H9 (cell line): ENCODE results near the gene PEPD. TPM values are rescaled to one million over a fixed set of nuclear protein-coding genes. Genes with fewer than 3 reads are reported as not detected.
A peak's percentile ranks its signal among the peaks of the same experiment; 100 is the strongest.

Source experiments
- DNase-seq: peaks from one replicate; pipeline ENCODE4 v3.0.0-alpha.2; 2017
- H2AFZ ChIP-seq: one replicate; pipeline ENCODE4 v1.6.1; 2013; ENCODE audit warnings: mild to moderate bottlenecking, low read length, control low read depth, moderate library complexity
- H2AK5ac ChIP-seq: 2 replicates; pipeline ENCODE4 v1.6.1; 2013; ENCODE audit warnings: low read length, control low read depth, mixed read lengths; ENCODE audit not compliant: insufficient read length
- H2BK120ac ChIP-seq: one replicate; pipeline ENCODE4 v1.6.1; 2013; ENCODE audit warnings: low read depth, mild to moderate bottlenecking, low read length, control low read depth, inconsistent platforms; ENCODE audit not compliant: poor library complexity, severe bottlenecking
- H2BK12ac ChIP-seq: 2 replicates; pipeline ENCODE4 v1.6.1; 2013; ENCODE audit warnings: low read length, control low read depth, mixed read lengths, low read depth; ENCODE audit not compliant: insufficient read length
- H2BK15ac ChIP-seq: 2 replicates; pipeline ENCODE4 v1.6.1; 2013; ENCODE audit warnings: low read depth, low read length, control low read depth
- H2BK20ac ChIP-seq: one replicate; pipeline ENCODE4 v1.6.1; 2013; ENCODE audit warnings: low read depth, mild to moderate bottlenecking, low read length, control low read depth, inconsistent platforms; ENCODE audit not compliant: poor library complexity, severe bottlenecking
- H2BK5ac ChIP-seq: 2 replicates; pipeline ENCODE4 v1.6.1; 2013; ENCODE audit warnings: low read length, control low read depth, mixed read lengths; ENCODE audit not compliant: insufficient read length
- H3K14ac ChIP-seq: 2 replicates; pipeline ENCODE4 v1.6.1; 2013; ENCODE audit warnings: low read length, control low read depth; ENCODE audit not compliant: insufficient read depth
- H3K18ac ChIP-seq: 2 replicates; pipeline ENCODE4 v1.6.1; 2013; ENCODE audit warnings: low read depth, mild to moderate bottlenecking, mixed read lengths, low read length, control low read depth; ENCODE audit not compliant: insufficient read length
- H3K23ac ChIP-seq: 2 replicates; pipeline ENCODE4 v1.6.1; 2013; ENCODE audit warnings: low read length, control low read depth, mixed read lengths, low read depth; ENCODE audit not compliant: insufficient read length
- H3K23me2 ChIP-seq: 2 replicates; pipeline ENCODE4 v1.6.1; 2013; ENCODE audit warnings: low read depth, mild to moderate bottlenecking, mixed read lengths, low read length, control low read depth; ENCODE audit not compliant: insufficient read length, poor library complexity, severe bottlenecking
- H3K27ac ChIP-seq: 2 replicates; pipeline ENCODE4 v1.5.1; 2013; ENCODE audit warnings: low read length, control low read depth, mixed read lengths, low read depth; ENCODE audit not compliant: insufficient read length
- H3K27me3 ChIP-seq: 2 replicates; pipeline ENCODE4 v1.6.1; 2013; ENCODE audit warnings: low read length, control low read depth, inconsistent platforms; ENCODE audit not compliant: insufficient read depth
- H3K4ac ChIP-seq: 2 replicates; pipeline ENCODE4 v1.6.1; 2013; ENCODE audit warnings: low read depth, mild to moderate bottlenecking, control low read depth, inconsistent platforms, low read length, moderate library complexity
- H3K4me1 ChIP-seq: 2 replicates; pipeline ENCODE4 v1.6.1; 2013; ENCODE audit warnings: low read length, control low read depth, inconsistent platforms; ENCODE audit not compliant: insufficient read depth
- H3K4me2 ChIP-seq: 2 replicates; pipeline ENCODE4 v1.6.1; 2013; ENCODE audit warnings: low read length, control low read depth, mixed read lengths; ENCODE audit not compliant: insufficient read length, insufficient read depth
- H3K56ac ChIP-seq: 2 replicates; pipeline ENCODE4 v1.6.1; 2013; ENCODE audit warnings: low read depth, mild to moderate bottlenecking, mixed read lengths, low read length, control low read depth; ENCODE audit not compliant: insufficient read length
- H3K79me1 ChIP-seq: 2 replicates; pipeline ENCODE4 v1.6.1; 2013; ENCODE audit warnings: low read depth, mild to moderate bottlenecking, moderate library complexity, low read length, control low read depth, inconsistent platforms; ENCODE audit not compliant: insufficient read depth, poor library complexity, severe bottlenecking
- H3K79me2 ChIP-seq: 2 replicates; pipeline ENCODE4 v1.6.1; 2013; ENCODE audit warnings: low read length, control low read depth, inconsistent platforms; ENCODE audit not compliant: insufficient read depth
- H3K9ac ChIP-seq: 2 replicates; pipeline ENCODE4 v1.6.1; 2013; ENCODE audit warnings: low read length, control low read depth, mixed read lengths; ENCODE audit not compliant: insufficient read length; ENCODE audit errors: extremely low read depth
- H3K9me3 ChIP-seq: one replicate; pipeline ENCODE4 v1.6.1; 2013; ENCODE audit warnings: low read depth, low read length, inconsistent platforms; ENCODE audit not compliant: control insufficient read depth
- H3T11ph ChIP-seq: one replicate; pipeline ENCODE4 v1.6.1; 2013; ENCODE audit warnings: mild to moderate bottlenecking, low read length, control low read depth, inconsistent platforms
- H4K20me1 ChIP-seq: one replicate; pipeline ENCODE4 v1.6.1; 2013; ENCODE audit not compliant: control insufficient read depth, insufficient read length, insufficient read depth
- H4K5ac ChIP-seq: 2 replicates; pipeline ENCODE4 v1.6.1; 2013; ENCODE audit warnings: low read depth, mild to moderate bottlenecking, mixed read lengths, low read length, control low read depth; ENCODE audit not compliant: insufficient read length
- H4K8ac ChIP-seq: replicated peaks from 2 replicates; pipeline ENCODE4 v1.6.1; 2013; ENCODE audit warnings: low read length, control low read depth, mixed read lengths, low read depth; ENCODE audit not compliant: insufficient read length
- H4K91ac ChIP-seq: 2 replicates; pipeline ENCODE4 v1.6.1; 2013; ENCODE audit warnings: low read depth, mild to moderate bottlenecking, moderate library complexity, mixed read lengths, low read length, control low read depth; ENCODE audit not compliant: insufficient read length
- H3K27ac Mint-ChIP-seq, 3 experiments: 2 replicates in 2 of 3; 3 replicates in 1 of 3; pipeline ENCODE4 v1.8.0; 2020 to 2021; ENCODE audit warnings: mixed read lengths in 3 of 3, mild to moderate bottlenecking in 1 of 3, moderate library complexity in 1 of 3
- H3K27me3 Mint-ChIP-seq: 2 replicates; pipeline ENCODE4 v1.8.0; 2021; ENCODE audit warnings: low read depth, mild to moderate bottlenecking, moderate library complexity, mixed read lengths
- H3K36me3 Mint-ChIP-seq, 3 experiments: 2 replicates in 2 of 3; 3 replicates in 1 of 3; pipeline ENCODE4 v1.8.0; 2020 to 2021; ENCODE audit warnings: low read depth in 3 of 3, mixed read lengths in 3 of 3; ENCODE audit not compliant: insufficient read depth in 1 of 3
- H3K4me1 Mint-ChIP-seq, 2 experiments: 2 replicates each; pipeline ENCODE4 v1.8.0; 2020; ENCODE audit warnings: mixed read lengths in 2 of 2
- H3K4me3 Mint-ChIP-seq, 2 experiments: 2 replicates in 1 of 2; 3 replicates in 1 of 2; pipeline ENCODE4 v1.8.0; 2020 to 2021; ENCODE audit warnings: mild to moderate bottlenecking in 2 of 2, mixed read lengths in 2 of 2, moderate library complexity in 1 of 2
- H3K9me3 Mint-ChIP-seq, 2 experiments: 2 replicates in 1 of 2; 3 replicates in 1 of 2; pipeline ENCODE4 v1.8.0; 2020; ENCODE audit warnings: mild to moderate bottlenecking in 2 of 2, mixed read lengths in 2 of 2, moderate library complexity in 1 of 2
- WGBS: extraction: QIAGEN DNeasy Blood & Tissue Kit; methylation state at CpG from one replicate; pipeline ENCODE4 v1.1.7; 2013; ENCODE audit warnings: missing lambda C conversion rate, low lambda C conversion rate, mixed read lengths; ENCODE audit not compliant: insufficient read length; ENCODE audit errors: extremely low coverage; 5-methylcytosine and 5-hydroxymethylcytosine counted together
- total RNA-seq: library from RNA; stranded (reverse); gene quantifications from 2 replicates; pipeline ENCODE4 v1.2.1, GENCODE V29; 2021
- TF ChIP-seq, protein P1 (sequence below): fragments of 200-600 bp; sonication (generic); conservative IDR thresholded peaks from 3 replicates; pipeline ENCODE4 v1.8.0; 2021; ENCODE audit warnings: antibody characterized with exemption, mild to moderate bottlenecking

PEPD gene
- total RNA-seq, 1 experiment from 2014 or later, result 52.8 TPM

DNA sequence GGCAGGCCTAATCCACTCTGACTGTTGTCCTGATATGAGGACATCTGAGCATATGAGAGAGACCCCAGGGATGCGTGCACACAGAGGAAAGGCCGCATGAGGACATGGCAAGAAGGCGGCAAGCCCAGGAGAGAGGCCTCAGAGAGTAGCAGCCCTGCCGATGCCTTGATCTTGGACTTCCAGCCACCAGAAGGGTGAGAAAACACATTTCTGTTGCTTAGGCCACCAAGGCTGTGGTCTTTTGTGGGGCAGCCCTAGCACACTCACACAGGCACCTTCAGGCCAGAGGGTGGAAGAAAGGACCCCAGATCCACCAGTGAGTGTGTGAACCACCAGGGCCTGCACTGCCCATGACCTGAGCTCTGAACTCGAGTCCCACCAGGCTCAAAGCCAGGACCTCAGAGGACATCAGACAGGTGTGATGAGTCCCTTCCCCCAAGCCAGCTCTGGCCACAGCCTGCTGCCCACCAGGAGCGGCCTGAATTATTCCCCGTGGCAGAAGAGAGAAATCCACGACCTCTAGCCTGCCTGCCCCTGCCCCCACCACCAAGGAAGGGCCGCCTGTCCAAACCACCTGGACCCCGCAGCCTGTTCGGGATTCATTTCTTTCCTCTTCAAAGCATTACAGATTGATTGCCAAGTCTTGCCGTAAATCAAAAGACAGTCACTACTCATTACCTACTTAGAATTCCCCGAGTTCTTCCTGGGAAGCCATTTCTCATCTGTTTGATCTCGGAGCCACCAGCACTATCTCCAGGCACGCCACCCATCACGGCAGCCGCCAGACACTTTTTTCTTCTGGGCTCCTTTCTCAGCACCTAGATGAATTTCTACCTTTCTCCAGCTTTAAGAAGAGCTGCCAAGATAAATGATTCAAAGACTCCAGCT is 75.9 kb downstream of the PEPD start:
- Histone ChIP-seq H2BK15ac (no peak overlapping the region), H2BK12ac (no peak overlapping the region), H2BK20ac (no peak overlapping the region), H3K9ac (no peak overlapping the region), H3K23ac (no peak overlapping the region), H2AFZ (no peak overlapping the region), H3K4me2 (no peak overlapping the region), H3K79me1 (no peaks in the 10 kb centered on the region), H2AK5ac (no peak overlapping the region), H3T11ph (no peak overlapping the region), H3K23me2 (no peaks in the 10 kb centered on the region), H2BK120ac (no peak overlapping the region), H3K27ac (no peak overlapping the region), H2BK5ac (no peak overlapping the region), H3K9me3 (no peaks in the 10 kb centered on the region), H4K5ac (no peak overlapping the region), H3K56ac (no peak overlapping the region), H4K8ac (no peak overlapping the region), H3K27me3 (no peaks in the 10 kb centered on the region), H3K79me2 (no peaks in the 10 kb centered on the region), H3K18ac (no peak overlapping the region), H4K20me1 (peaks cover 2% of the 10 kb centered on the region), H4K91ac (no peak overlapping the region), H3K4me1 (no peaks in the 10 kb centered on the region), H3K4ac (no peak overlapping the region), H3K14ac (no peak overlapping the region; the same call in 1 of the 2 replicates)
- peak overlapping the region in 2 of 3 experiments; percentile 33 to 57; a peak in 1 of 7 replicates for H3K27ac Mint-ChIP-seq
- no CpG with 5 or more reads among the region's 17 CpGs for WGBS
- DNase-seq, result no peak
- H3K9me3 Mint-ChIP-seq, result no peaks in the 10 kb centered on the region
- TF ChIP-seq, protein P1, sequence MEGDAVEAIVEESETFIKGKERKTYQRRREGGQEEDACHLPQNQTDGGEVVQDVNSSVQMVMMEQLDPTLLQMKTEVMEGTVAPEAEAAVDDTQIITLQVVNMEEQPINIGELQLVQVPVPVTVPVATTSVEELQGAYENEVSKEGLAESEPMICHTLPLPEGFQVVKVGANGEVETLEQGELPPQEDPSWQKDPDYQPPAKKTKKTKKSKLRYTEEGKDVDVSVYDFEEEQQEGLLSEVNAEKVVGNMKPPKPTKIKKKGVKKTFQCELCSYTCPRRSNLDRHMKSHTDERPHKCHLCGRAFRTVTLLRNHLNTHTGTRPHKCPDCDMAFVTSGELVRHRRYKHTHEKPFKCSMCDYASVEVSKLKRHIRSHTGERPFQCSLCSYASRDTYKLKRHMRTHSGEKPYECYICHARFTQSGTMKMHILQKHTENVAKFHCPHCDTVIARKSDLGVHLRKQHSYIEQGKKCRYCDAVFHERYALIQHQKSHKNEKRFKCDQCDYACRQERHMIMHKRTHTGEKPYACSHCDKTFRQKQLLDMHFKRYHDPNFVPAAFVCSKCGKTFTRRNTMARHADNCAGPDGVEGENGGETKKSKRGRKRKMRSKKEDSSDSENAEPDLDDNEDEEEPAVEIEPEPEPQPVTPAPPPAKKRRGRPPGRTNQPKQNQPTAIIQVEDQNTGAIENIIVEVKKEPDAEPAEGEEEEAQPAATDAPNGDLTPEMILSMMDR, result no peak
- H3K4me1 Mint-ChIP-seq, result no peaks in the 10 kb centered on the region
- 0 out of 2 replicates have a peak, but pooled peaks cover under 1% of the 10 kb centered on the region for H3K27me3 Mint-ChIP-seq
- no peak overlapping the region for H3K4me3 Mint-ChIP-seq
- peaks cover 0 to 4% (median 0%) of the 10 kb centered on the region in 3 experiments; a peak in 2 of 7 replicates for H3K36me3 Mint-ChIP-seq
